Osteocyte (in vitro differentiated cells): Measurements from ENCODE around the gene ALDH1A2. TPM values are rescaled to one million over a fixed set of nuclear protein-coding genes. Genes with fewer than 3 reads are reported as not detected.
"Not testable (repeated sequence)": the region's sequence is repeated elsewhere in the genome, so short reads cannot be mapped to it uniquely, and the experiment has no call there.

Source experiments
- DNase-seq: peaks from one replicate; pipeline ENCODE4 v3.0.0; 2021; ENCODE audit warnings: mixed read lengths; ENCODE audit not compliant: unreplicated experiment; ENCODE audit errors: extremely low spot score
- H3K27ac Mint-ChIP-seq: one replicate; pipeline ENCODE4 v1.8.0; 2021; ENCODE audit warnings: mild to moderate bottlenecking, mixed read lengths; ENCODE audit not compliant: unreplicated experiment
- H3K27me3 Mint-ChIP-seq: one replicate; pipeline ENCODE4 v1.8.0; 2021; ENCODE audit warnings: mixed read lengths; ENCODE audit not compliant: unreplicated experiment
- H3K36me3 Mint-ChIP-seq: one replicate; pipeline ENCODE4 v1.8.0; 2021; ENCODE audit warnings: mixed read lengths; ENCODE audit not compliant: unreplicated experiment
- H3K4me1 Mint-ChIP-seq: one replicate; pipeline ENCODE4 v1.8.0; 2021; ENCODE audit warnings: mixed read lengths; ENCODE audit not compliant: unreplicated experiment
- H3K4me3 Mint-ChIP-seq: one replicate; pipeline ENCODE4 v1.8.0; 2021; ENCODE audit warnings: mild to moderate bottlenecking, moderate library complexity, mixed read lengths; ENCODE audit not compliant: unreplicated experiment
- H3K9me3 Mint-ChIP-seq: one replicate; pipeline ENCODE4 v1.8.0; 2021; ENCODE audit warnings: mixed read lengths; ENCODE audit not compliant: unreplicated experiment
- CTCF ChIP-seq: fragments of 200-600 bp; sonication (generic); IDR thresholded peaks from 2 replicates; pipeline ENCODE4 v1.5.0; 2021; ENCODE audit warnings: antibody characterized with exemption, mild to moderate bottlenecking, moderate library complexity
- total RNA-seq: library from RNA; stranded (reverse); gene quantifications from 2 replicates; pipeline ENCODE4 v1.2.1, GENCODE V29; 2021

ALDH1A2 gene
- total RNA-seq, 1 donor from 2014 or later = 0.48 TPM

- Mint-ChIP-seq H3K36me3 (no peaks in the 10 kb centered on the region), H3K27me3 (peaks cover 49% of the 10 kb centered on the region), H3K4me3 (no peak overlapping the region), H3K9me3 (no peaks in the 10 kb centered on the region), H3K27ac (no peak overlapping the region), H3K4me1 (peaks cover 7% of the 10 kb centered on the region)
- TF ChIP-seq CTCF = no peak
- DNase-seq = no peak
These were observed 27.0 kb downstream of the ALDH1A2 start for GRCh38 chr15:58038426-58039078.

GRCh38 chr15:58037723-58038301 lies 27.7 kb downstream of the ALDH1A2 start:
- Mint-ChIP-seq H3K36me3 (no peaks in the 10 kb centered on the region), H3K27me3 (peaks cover 50% of the 10 kb centered on the region), H3K4me3 (no peak overlapping the region), H3K4me1 (peaks cover 7% of the 10 kb centered on the region), H3K9me3 (no peaks in the 10 kb centered on the region), H3K27ac (no peak overlapping the region)
- no peak for DNase-seq
- no peak for TF ChIP-seq CTCF

- peaks cover 54% of the 10 kb centered on the region for H3K27me3 Mint-ChIP-seq
- H3K36me3 Mint-ChIP-seq = no peaks in the 10 kb centered on the region
- no peak overlapping the region for H3K27ac Mint-ChIP-seq
- no peak overlapping the region for H3K4me3 Mint-ChIP-seq
- H3K9me3 Mint-ChIP-seq = no peaks in the 10 kb centered on the region
- DNase-seq = no peak
- no peak for TF ChIP-seq CTCF
- H3K4me1 Mint-ChIP-seq = peaks cover 7% of the 10 kb centered on the region
These were observed 28.9 kb downstream of the ALDH1A2 start for GRCh38 chr15:58036579-58036978.

GRCh38 chr15:58028392-58028791 lies 37.1 kb downstream of the ALDH1A2 start:
- Mint-ChIP-seq H3K27me3 (peaks cover 39% of the 10 kb centered on the region), H3K9me3 (peaks cover 30% of the 10 kb centered on the region)
- not testable (repeated sequence) for DNase-seq, H3K27ac Mint-ChIP-seq, H3K36me3 Mint-ChIP-seq, H3K4me1 Mint-ChIP-seq, H3K4me3 Mint-ChIP-seq

- no peak for TF ChIP-seq CTCF
- no peak for DNase-seq
- peaks cover 30% of the 10 kb centered on the region for H3K9me3 Mint-ChIP-seq
- peaks cover 32% of the 10 kb centered on the region for H3K27me3 Mint-ChIP-seq
- no peak overlapping the region for H3K4me3 Mint-ChIP-seq
- no peak overlapping the region for H3K27ac Mint-ChIP-seq
- no peaks in the 10 kb centered on the region for H3K36me3 Mint-ChIP-seq
- no peaks in the 10 kb centered on the region for H3K4me1 Mint-ChIP-seq
These were observed 39.0 kb downstream of the ALDH1A2 start for GRCh38 chr15:58026552-58026951.
